ENCODE data around the gene IFIT3. TPM values are rescaled to one million over a fixed set of nuclear protein-coding genes. Genes with fewer than 3 reads are reported as not detected.

IFIT3 gene
- total RNA-seq, 1 experiment from 2014 or later = 1.5 TPM

GRCh38 chr10:89301232-89301631 is 26.6 kb upstream of the IFIT3 start:
- H3K9me3 Mint-ChIP-seq (ENCODE audit: unreplicated experiment) = no peaks in the 10 kb centered on the region
- H3K4me1 ChIP-seq = peaks cover 12% of the 10 kb centered on the region
- ChIA-PET POLR2A (no interaction called here), CTCF (interaction anchor here (0.6 to 0.8 kb wide), 3 partner anchors 51 to 72 kb away, joined by 3 to 4 read pairs (median 3); no protein-coding TSS in a partner anchor)
- H3K27me3 Mint-ChIP-seq (ENCODE audit: insufficient read depth, unreplicated experiment) = no peaks in the 10 kb centered on the region
- H3K36me3 Mint-ChIP-seq (ENCODE audit: insufficient read depth, unreplicated experiment) = no peaks in the 10 kb centered on the region
- H3K27me3 ChIP-seq (replicated peaks; ENCODE audit: control insufficient read depth, insufficient read depth, low read length) = no peaks in the 10 kb centered on the region
- TF ChIP-seq CTCF (IDR thresholded peaks at IDR 0.05; ENCODE audit: insufficient read depth in 1 of 2, low read depth in 1 of 2, low read length in 1 of 2, severe bottlenecking in 1 of 2, unreplicated experiment in 1 of 2) = no peak
- H3K4me1 Mint-ChIP-seq (ENCODE audit: low read depth, unreplicated experiment) = no peaks in the 10 kb centered on the region
- no TSS peak for BruUV-seq (replicated peaks)
- no peak for DNase-seq
- H3K4me3 Mint-ChIP-seq (ENCODE audit: unreplicated experiment) = peak overlapping the region; percentile 67
- H3K4me3 ChIP-seq (ENCODE audit: low read depth, low read length) = no peak overlapping the region
- no peaks in the 10 kb centered on the region for H3K9me3 ChIP-seq
- intact Hi-C loops (cut with micrococcal nuclease; ENCODE audit: unreplicated experiment) = no loop called here
- H3K36me3 ChIP-seq (ENCODE audit: control insufficient read depth, insufficient read depth, low read length) = no peaks in the 10 kb centered on the region
- H3K27ac Mint-ChIP-seq (ENCODE audit: unreplicated experiment) = peak overlapping the region; percentile 70

GRCh38 chr10:89301721-89302445 is 25.9 kb upstream of the IFIT3 start, which contains the start of gene IFIT2:
Gene IFIT2, plus strand, starts transcription at chr10:89302046. Its CDS starts 78 bp downstream, at chr10:89302124.
- H3K9me3 Mint-ChIP-seq (ENCODE audit: unreplicated experiment) = no peaks in the 10 kb centered on the region
- no TSS peak for BruUV-seq (replicated peaks)
- peak in 1 of 2 experiments; percentile 23 for DNase-seq
- peak within 1 kb of the TSS; percentile 67 for H3K4me3 Mint-ChIP-seq (ENCODE audit: unreplicated experiment)
- no peak for TF ChIP-seq CTCF (IDR thresholded peaks at IDR 0.05; ENCODE audit: insufficient read depth in 1 of 2, low read depth in 1 of 2, low read length in 1 of 2, severe bottlenecking in 1 of 2, unreplicated experiment in 1 of 2)
- no peaks in the 10 kb centered on the region for H3K27me3 Mint-ChIP-seq (ENCODE audit: insufficient read depth, unreplicated experiment)
- no peaks in the 10 kb centered on the region for H3K27me3 ChIP-seq (replicated peaks; ENCODE audit: control insufficient read depth, insufficient read depth, low read length)
- no peaks in the 10 kb centered on the region for H3K36me3 ChIP-seq (ENCODE audit: control insufficient read depth, insufficient read depth, low read length)
- no peaks in the 10 kb centered on the region for H3K4me1 Mint-ChIP-seq (ENCODE audit: low read depth, unreplicated experiment)
- H3K27ac Mint-ChIP-seq (ENCODE audit: unreplicated experiment) = peak within 1 kb of the TSS; percentile 70
- H3K4me3 ChIP-seq (ENCODE audit: low read depth, low read length) = peak within 1 kb of the TSS; percentile 25
- ChIA-PET POLR2A (interaction anchor here (0.6 to 1.0 kb wide), 2 partner anchors 20 to 50 kb away, joined by 3 to 4 read pairs; no protein-coding TSS in a partner anchor), CTCF (interaction anchor here (0.6 to 0.8 kb wide), 3 partner anchors 51 to 72 kb away, joined by 3 to 4 read pairs (median 3); no protein-coding TSS in a partner anchor)
- peaks cover 12% of the 10 kb centered on the region for H3K4me1 ChIP-seq
- intact Hi-C loops (cut with micrococcal nuclease; ENCODE audit: unreplicated experiment) = loop anchor here (2.0 kb wide), 1 partner anchor 51 kb away; no protein-coding TSS in a partner anchor
- no peaks in the 10 kb centered on the region for H3K36me3 Mint-ChIP-seq (ENCODE audit: insufficient read depth, unreplicated experiment)
- no peaks in the 10 kb centered on the region for H3K9me3 ChIP-seq

- Histone ChIP-seq H3K27me3 (replicated peaks; ENCODE audit: control insufficient read depth, insufficient read depth, low read length) (no peaks in the 10 kb centered on the region), H3K36me3 (ENCODE audit: control insufficient read depth, insufficient read depth, low read length) (no peaks in the 10 kb centered on the region), H3K4me1 (peaks cover 12% of the 10 kb centered on the region), H3K4me3 (ENCODE audit: low read depth, low read length) (no peak overlapping the region), H3K9me3 (no peaks in the 10 kb centered on the region)
- H3K4me1 Mint-ChIP-seq (ENCODE audit: low read depth, unreplicated experiment) = no peaks in the 10 kb centered on the region
- H3K27ac Mint-ChIP-seq (ENCODE audit: unreplicated experiment) = no peak overlapping the region
- no peaks in the 10 kb centered on the region for H3K9me3 Mint-ChIP-seq (ENCODE audit: unreplicated experiment)
- BruUV-seq (replicated peaks) = no TSS peak
- CTCF ChIA-PET = no interaction called here
- POLR2A ChIA-PET = interaction anchor here (1.0 kb wide), 1 partner anchor 50 kb away, joined by 4 read pairs; no protein-coding TSS in a partner anchor
- intact Hi-C loops (cut with micrococcal nuclease; ENCODE audit: unreplicated experiment) = loop anchor here (2.0 kb wide), 1 partner anchor 50 kb away; no protein-coding TSS in a partner anchor
- H3K4me3 Mint-ChIP-seq (ENCODE audit: unreplicated experiment) = no peak overlapping the region
- H3K27me3 Mint-ChIP-seq (ENCODE audit: insufficient read depth, unreplicated experiment) = no peaks in the 10 kb centered on the region
- no peak for DNase-seq
- H3K36me3 Mint-ChIP-seq (ENCODE audit: insufficient read depth, unreplicated experiment) = no peaks in the 10 kb centered on the region
- TF ChIP-seq CTCF (IDR thresholded peaks at IDR 0.05; ENCODE audit: insufficient read depth in 1 of 2, low read depth in 1 of 2, low read length in 1 of 2, severe bottlenecking in 1 of 2, unreplicated experiment in 1 of 2) = no peak
Measured at GRCh38 chr10:89302625-89303024, 25.2 kb upstream of the IFIT3 start.
